Measurements from ENCODE around the gene ARHGAP18. TPM values are rescaled to one million over a fixed set of nuclear protein-coding genes. Genes with fewer than 3 reads are reported as not detected.

Gene ARHGAP18
- total and polyA plus RNA-seq, 10 of the 15 experiments (the other 5 are each of a cell fraction or from before 2014, with no cell fraction given): 18.2 to 52.2 (median 31.7) TPM

DNA sequence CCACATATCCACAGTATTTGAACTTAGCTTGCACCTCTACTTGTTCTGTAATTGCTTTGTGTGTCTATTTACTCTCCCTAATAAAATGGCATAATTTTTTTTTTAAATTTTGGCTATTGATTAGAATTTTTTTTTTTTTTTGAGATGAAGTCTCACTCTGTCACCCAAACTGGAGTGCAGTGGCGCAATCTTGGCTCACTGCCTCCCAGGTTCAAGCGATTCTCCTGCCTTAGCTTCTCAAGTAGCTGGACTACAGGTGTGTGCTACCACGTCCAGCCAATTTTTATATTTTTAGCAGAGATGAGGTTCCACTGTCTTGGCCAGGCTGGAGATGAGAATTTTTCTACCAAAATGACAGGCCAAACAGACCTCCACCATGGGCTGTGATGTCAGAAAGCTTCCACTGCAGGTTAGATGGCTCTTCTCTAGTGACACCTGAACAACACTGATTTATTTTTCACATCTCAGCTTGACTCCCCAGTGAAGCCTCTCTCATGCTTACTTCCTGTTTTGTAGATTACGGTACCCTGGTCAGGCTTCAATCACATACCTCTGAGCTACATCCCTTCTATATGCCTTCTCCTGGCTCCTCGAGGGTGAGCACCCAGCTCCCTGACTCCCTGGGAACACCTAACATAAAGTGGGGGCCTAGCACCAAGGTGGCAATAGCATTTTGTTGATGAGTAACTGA lies 112.8 kb downstream of the ARHGAP18 start:
- ChIA-PET RAD21 (ENCODE audit: unreplicated experiment) (interaction anchor here (0.8 to 9.1 kb wide), 38 partner anchors 9 to 424 kb away, joined by 3 to 268 read pairs (median 5); partner anchors contain the start of gene ARHGAP18), POLR2A (interaction anchor here (0.6 to 4.1 kb wide), 11 partner anchors 25 to 390 kb away, joined by 3 to 10 read pairs (median 3); partner anchors contain the start of gene ARHGAP18), CTCF (interaction anchor here (0.6 to 14.9 kb wide), 61 partner anchors 9 to 451 kb away, joined by 3 to 411 read pairs (median 5); partner anchors contain the start of gene ARHGAP18), SMC1A (ENCODE audit: uncharacterized antibody, unreplicated experiment) (interaction anchor here (0.7 to 13.0 kb wide), 50 partner anchors 10 to 424 kb away, joined by 3 to 407 read pairs (median 8); partner anchors contain the start of gene ARHGAP18)
- no peaks in the 10 kb centered on the region for H3K27me3 ChIP-seq (replicated peaks in 1 of 2; ENCODE audit: control insufficient read depth in 2 of 2, insufficient read depth in 2 of 2, low read length in 1 of 2)
- H3K4me1 ChIP-seq (ENCODE audit: control insufficient read depth, insufficient read depth, low read length): peaks cover 11% of the 10 kb centered on the region
- peaks cover 2% of the 10 kb centered on the region for H3K79me2 ChIP-seq (ENCODE audit: control insufficient read depth, insufficient read depth, low read length)
- peak; percentile 72 for ATAC-seq
- BruUV-seq (replicated peaks): no TSS peak
- no peaks in the 10 kb centered on the region for H3K9me3 ChIP-seq (replicated peaks; ENCODE audit: control insufficient read depth, insufficient read depth, low read length)
- H3K9ac ChIP-seq (ENCODE audit: control insufficient read depth, insufficient read depth, low read length): no peak overlapping the region
- TF ChIP-seq MEF2B (IDR thresholded peaks at IDR 0.05; ENCODE audit: partially characterized antibody, poor library complexity, severe bottlenecking) (no peak), ZNF384 (IDR thresholded peaks at IDR 0.05; ENCODE audit: borderline replicate concordance, low read depth, low read length) (no peak)
- 51% methylated on average over 5 of the region's 5 CpGs for WGBS (ENCODE audit: insufficient coverage, insufficient replicate concordance, low lambda C conversion rate, missing lambda C conversion rate)
- peaks cover 3 to 14% of the 10 kb centered on the region in 2 experiments for H3K36me3 ChIP-seq (ENCODE audit: control insufficient read depth in 2 of 2, insufficient read depth in 2 of 2, low read length in 1 of 2)
- in situ Hi-C loops (cut with MboI) (loop anchor here (5.0 kb wide), 2 partner anchors 145 to 430 kb away; no protein-coding TSS in a partner anchor), intact Hi-C loops (cut with micrococcal nuclease; ENCODE audit: unreplicated experiment) (loop anchor here (2.0 to 5.0 kb wide), 2 partner anchors 98 to 340 kb away; no protein-coding TSS in a partner anchor)
- peak overlapping the region; percentile 7; the same call in 1 of the 2 replicates for H2AFZ ChIP-seq (ENCODE audit: control insufficient read depth, low read depth, low read length)
- H3K27ac ChIP-seq (ENCODE audit: control insufficient read depth, insufficient read depth): peak overlapping the region; percentile 19; the same call in 1 of the 2 replicates
- no peak overlapping the region for H3K4me3 ChIP-seq
- no peak for DNase-seq (ENCODE audit: low read depth, low spot score)
- H4K20me1 ChIP-seq (ENCODE audit: control insufficient read depth, insufficient read depth): no peaks in the 10 kb centered on the region
- peak; percentile 7 for FAIRE-seq
- no peak overlapping the region for H3K4me2 ChIP-seq (ENCODE audit: control insufficient read depth, insufficient read depth)

GRCh38 chr6:129596522-129596921 lies 113.5 kb downstream of the ARHGAP18 start:
- ChIA-PET CTCF (interaction anchor here (0.6 to 14.9 kb wide), 14 partner anchors 48 to 385 kb away, joined by 3 to 411 read pairs (median 16); no protein-coding TSS in a partner anchor), SMC1A (ENCODE audit: uncharacterized antibody, unreplicated experiment) (interaction anchor here (1.0 to 13.0 kb wide), 23 partner anchors 11 to 425 kb away, joined by 3 to 407 read pairs (median 13); partner anchors contain the start of gene ARHGAP18), RAD21 (ENCODE audit: unreplicated experiment) (interaction anchor here (0.8 to 9.1 kb wide), 7 partner anchors 76 to 333 kb away, joined by 5 to 268 read pairs (median 23); partner anchors contain the start of gene ARHGAP18), POLR2A (interaction anchor here (1.1 to 1.8 kb wide), 3 partner anchors 109 to 128 kb away, joined by 3 to 5 read pairs (median 5); partner anchors contain the start of gene ARHGAP18)
- in situ Hi-C loops (cut with MboI) (loop anchor here (5.0 kb wide), 2 partner anchors 146 to 431 kb away; no protein-coding TSS in a partner anchor), intact Hi-C loops (cut with micrococcal nuclease; ENCODE audit: unreplicated experiment) (loop anchor here (2.0 to 5.0 kb wide), 2 partner anchors 98 to 341 kb away; no protein-coding TSS in a partner anchor)
- H3K4me3 ChIP-seq: no peak overlapping the region
- H3K4me2 ChIP-seq (ENCODE audit: control insufficient read depth, insufficient read depth): no peak overlapping the region
- ATAC-seq: no peak
- no peak overlapping the region for H3K27ac ChIP-seq (ENCODE audit: control insufficient read depth, insufficient read depth)
- 87% methylated on average over 1 of the region's 1 CpG for WGBS (ENCODE audit: insufficient coverage, insufficient replicate concordance, low lambda C conversion rate, missing lambda C conversion rate)
- peaks cover 3 to 14% of the 10 kb centered on the region in 2 experiments for H3K36me3 ChIP-seq (ENCODE audit: control insufficient read depth in 2 of 2, insufficient read depth in 2 of 2, low read length in 1 of 2)
- H3K79me2 ChIP-seq (ENCODE audit: control insufficient read depth, insufficient read depth, low read length): peaks cover 2% of the 10 kb centered on the region
- no peaks in the 10 kb centered on the region for H3K9me3 ChIP-seq (replicated peaks; ENCODE audit: control insufficient read depth, insufficient read depth, low read length)
- no peak for DNase-seq (ENCODE audit: low read depth, low spot score)
- BruUV-seq (replicated peaks): no TSS peak
- FAIRE-seq: no peak
- H3K27me3 ChIP-seq (replicated peaks in 1 of 2; ENCODE audit: control insufficient read depth in 2 of 2, insufficient read depth in 2 of 2, low read length in 1 of 2): no peaks in the 10 kb centered on the region
- no peak overlapping the region for H3K9ac ChIP-seq (ENCODE audit: control insufficient read depth, insufficient read depth, low read length)
- H4K20me1 ChIP-seq (ENCODE audit: control insufficient read depth, insufficient read depth): no peaks in the 10 kb centered on the region
- peaks cover 11% of the 10 kb centered on the region for H3K4me1 ChIP-seq (ENCODE audit: control insufficient read depth, insufficient read depth, low read length)
- H2AFZ ChIP-seq (ENCODE audit: control insufficient read depth, low read depth, low read length): no peak overlapping the region
- TF ChIP-seq FOS (IDR thresholded peaks at IDR 0.05; ENCODE audit: borderline replicate concordance, extremely low read depth, insufficient read length): no peak
- TF ChIP-seq CHD1 (IDR thresholded peaks at IDR 0.05; ENCODE audit: low read depth, low read length): no peak
- no peak for TF ChIP-seq POLR2AphosphoS2 (IDR thresholded peaks at IDR 0.05; ENCODE audit: low read depth, low read length)
- no peak for TF ChIP-seq BRCA1 (IDR thresholded peaks at IDR 0.05; ENCODE audit: low read depth, low read length)
- TF ChIP-seq CEBPB (IDR thresholded peaks at IDR 0.05; ENCODE audit: borderline replicate concordance in 1 of 2, low read depth in 2 of 2, low read length in 2 of 2): no peak
- no peak for TF ChIP-seq POU2F2 (IDR thresholded peaks at IDR 0.05; ENCODE audit: borderline replicate concordance, low read depth, low read length)
- TF ChIP-seq, protein P1, sequence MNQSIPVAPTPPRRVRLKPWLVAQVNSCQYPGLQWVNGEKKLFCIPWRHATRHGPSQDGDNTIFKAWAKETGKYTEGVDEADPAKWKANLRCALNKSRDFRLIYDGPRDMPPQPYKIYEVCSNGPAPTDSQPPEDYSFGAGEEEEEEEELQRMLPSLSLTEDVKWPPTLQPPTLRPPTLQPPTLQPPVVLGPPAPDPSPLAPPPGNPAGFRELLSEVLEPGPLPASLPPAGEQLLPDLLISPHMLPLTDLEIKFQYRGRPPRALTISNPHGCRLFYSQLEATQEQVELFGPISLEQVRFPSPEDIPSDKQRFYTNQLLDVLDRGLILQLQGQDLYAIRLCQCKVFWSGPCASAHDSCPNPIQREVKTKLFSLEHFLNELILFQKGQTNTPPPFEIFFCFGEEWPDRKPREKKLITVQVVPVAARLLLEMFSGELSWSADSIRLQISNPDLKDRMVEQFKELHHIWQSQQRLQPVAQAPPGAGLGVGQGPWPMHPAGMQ (IDR thresholded peaks at IDR 0.05; ENCODE audit: borderline replicate concordance): no peak
- TF ChIP-seq NR2F1 (conservative IDR thresholded peaks at IDR 0.05): no peak
- no peak for TF ChIP-seq CBX3 (IDR thresholded peaks at IDR 0.05; ENCODE audit: borderline replicate concordance, low read depth)

Data from GM12878 (cell line).